ENCODE data around the gene SLC29A1.

DNA sequence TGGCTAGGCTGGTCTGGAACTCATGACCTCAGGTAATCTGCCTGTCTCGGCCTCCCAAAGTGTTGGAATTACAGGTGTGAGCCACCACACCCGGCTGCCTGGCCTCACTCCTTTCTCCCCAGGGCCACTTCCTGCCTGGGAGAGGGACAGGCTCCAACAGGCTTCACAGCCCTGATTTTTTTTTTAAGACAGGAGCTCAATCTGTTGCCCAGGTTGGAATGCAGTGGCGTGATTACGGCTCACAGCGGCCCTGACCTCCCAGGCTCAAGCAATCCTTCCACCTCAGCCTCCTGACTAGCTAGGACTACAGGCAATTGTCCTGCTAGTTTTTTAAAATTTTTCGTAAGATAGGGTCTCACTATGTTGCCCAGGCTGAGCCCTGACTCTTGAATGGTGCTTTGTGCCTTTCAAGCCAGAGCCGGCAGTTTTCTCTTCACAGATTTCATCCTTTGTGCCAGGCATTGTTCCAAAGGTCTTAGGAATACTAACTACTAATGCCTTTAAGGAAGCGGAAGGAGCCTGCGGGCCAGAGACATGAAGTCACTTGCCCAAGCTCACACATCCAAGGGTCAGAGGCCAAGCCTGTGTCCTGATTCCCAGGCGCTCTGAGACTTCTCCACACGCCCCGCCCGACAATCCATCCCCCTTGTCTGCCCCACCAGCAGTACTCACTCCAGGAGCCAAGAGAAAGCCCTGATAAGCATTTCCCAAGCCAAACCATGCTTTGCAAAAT is 45.5 kb upstream of the SLC29A1 start:
- TF ChIP-seq POLR2AphosphoS5 (IDR thresholded peaks at IDR 0.05) (no peak), POLR2A (IDR thresholded peaks at IDR 0.05) (no peak)
- TF ChIP-seq, protein P1, sequence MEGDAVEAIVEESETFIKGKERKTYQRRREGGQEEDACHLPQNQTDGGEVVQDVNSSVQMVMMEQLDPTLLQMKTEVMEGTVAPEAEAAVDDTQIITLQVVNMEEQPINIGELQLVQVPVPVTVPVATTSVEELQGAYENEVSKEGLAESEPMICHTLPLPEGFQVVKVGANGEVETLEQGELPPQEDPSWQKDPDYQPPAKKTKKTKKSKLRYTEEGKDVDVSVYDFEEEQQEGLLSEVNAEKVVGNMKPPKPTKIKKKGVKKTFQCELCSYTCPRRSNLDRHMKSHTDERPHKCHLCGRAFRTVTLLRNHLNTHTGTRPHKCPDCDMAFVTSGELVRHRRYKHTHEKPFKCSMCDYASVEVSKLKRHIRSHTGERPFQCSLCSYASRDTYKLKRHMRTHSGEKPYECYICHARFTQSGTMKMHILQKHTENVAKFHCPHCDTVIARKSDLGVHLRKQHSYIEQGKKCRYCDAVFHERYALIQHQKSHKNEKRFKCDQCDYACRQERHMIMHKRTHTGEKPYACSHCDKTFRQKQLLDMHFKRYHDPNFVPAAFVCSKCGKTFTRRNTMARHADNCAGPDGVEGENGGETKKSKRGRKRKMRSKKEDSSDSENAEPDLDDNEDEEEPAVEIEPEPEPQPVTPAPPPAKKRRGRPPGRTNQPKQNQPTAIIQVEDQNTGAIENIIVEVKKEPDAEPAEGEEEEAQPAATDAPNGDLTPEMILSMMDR (IDR thresholded peaks at IDR 0.05): no peak

All from prostate gland (tissue), 2 donors.